ENCODE data around the gene CYTH2. TPM values are rescaled to one million over a fixed set of nuclear protein-coding genes. Genes with fewer than 3 reads are reported as not detected.
A peak's percentile ranks its signal among the peaks of the same experiment; 100 is the strongest.

Gene CYTH2
- total and polyA plus RNA-seq, 9 of the 15 experiments (the other 6 are each of a cell fraction or from before 2014, with no cell fraction given), result 1.8 to 45.2 (median 23.8) TPM

GRCh38 chr19:48478339-48479256 is 9.4 kb downstream of the CYTH2 start (continued):
- TF ChIP-seq, protein P1, sequence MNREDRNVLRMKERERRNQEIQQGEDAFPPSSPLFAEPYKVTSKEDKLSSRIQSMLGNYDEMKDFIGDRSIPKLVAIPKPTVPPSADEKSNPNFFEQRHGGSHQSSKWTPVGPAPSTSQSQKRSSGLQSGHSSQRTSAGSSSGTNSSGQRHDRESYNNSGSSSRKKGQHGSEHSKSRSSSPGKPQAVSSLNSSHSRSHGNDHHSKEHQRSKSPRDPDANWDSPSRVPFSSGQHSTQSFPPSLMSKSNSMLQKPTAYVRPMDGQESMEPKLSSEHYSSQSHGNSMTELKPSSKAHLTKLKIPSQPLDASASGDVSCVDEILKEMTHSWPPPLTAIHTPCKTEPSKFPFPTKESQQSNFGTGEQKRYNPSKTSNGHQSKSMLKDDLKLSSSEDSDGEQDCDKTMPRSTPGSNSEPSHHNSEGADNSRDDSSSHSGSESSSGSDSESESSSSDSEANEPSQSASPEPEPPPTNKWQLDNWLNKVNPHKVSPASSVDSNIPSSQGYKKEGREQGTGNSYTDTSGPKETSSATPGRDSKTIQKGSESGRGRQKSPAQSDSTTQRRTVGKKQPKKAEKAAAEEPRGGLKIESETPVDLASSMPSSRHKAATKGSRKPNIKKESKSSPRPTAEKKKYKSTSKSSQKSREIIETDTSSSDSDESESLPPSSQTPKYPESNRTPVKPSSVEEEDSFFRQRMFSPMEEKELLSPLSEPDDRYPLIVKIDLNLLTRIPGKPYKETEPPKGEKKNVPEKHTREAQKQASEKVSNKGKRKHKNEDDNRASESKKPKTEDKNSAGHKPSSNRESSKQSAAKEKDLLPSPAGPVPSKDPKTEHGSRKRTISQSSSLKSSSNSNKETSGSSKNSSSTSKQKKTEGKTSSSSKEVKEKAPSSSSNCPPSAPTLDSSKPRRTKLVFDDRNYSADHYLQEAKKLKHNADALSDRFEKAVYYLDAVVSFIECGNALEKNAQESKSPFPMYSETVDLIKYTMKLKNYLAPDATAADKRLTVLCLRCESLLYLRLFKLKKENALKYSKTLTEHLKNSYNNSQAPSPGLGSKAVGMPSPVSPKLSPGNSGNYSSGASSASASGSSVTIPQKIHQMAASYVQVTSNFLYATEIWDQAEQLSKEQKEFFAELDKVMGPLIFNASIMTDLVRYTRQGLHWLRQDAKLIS (CRISPR knock-in tag; IDR thresholded peaks at IDR 0.05), result no peak
- TF ChIP-seq ZNF121 (CRISPR knock-in tag; conservative IDR thresholded peaks at IDR 0.05), result no peak
- TF ChIP-seq, protein P2, sequence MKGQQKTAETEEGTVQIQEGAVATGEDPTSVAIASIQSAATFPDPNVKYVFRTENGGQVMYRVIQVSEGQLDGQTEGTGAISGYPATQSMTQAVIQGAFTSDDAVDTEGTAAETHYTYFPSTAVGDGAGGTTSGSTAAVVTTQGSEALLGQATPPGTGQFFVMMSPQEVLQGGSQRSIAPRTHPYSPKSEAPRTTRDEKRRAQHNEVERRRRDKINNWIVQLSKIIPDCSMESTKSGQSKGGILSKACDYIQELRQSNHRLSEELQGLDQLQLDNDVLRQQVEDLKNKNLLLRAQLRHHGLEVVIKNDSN (CRISPR knock-in tag; IDR thresholded peaks at IDR 0.05), result no peak

GRCh38 chr19:48479686-48480085 is 10.5 kb downstream of the CYTH2 start:
- Histone ChIP-seq H3K79me2 (ENCODE audit: control insufficient read depth, insufficient read depth, low read length) (no peaks in the 10 kb centered on the region), H2AFZ (ENCODE audit: low read depth, low read length) (no peak overlapping the region), H3K4me1 (replicated peaks in 1 of 2; ENCODE audit: control insufficient read depth in 2 of 2, insufficient read depth in 2 of 2, low read length in 2 of 2) (peaks cover 0 to 19% of the 10 kb centered on the region in 2 experiments; a peak in 2 of 5 replicates), H4K20me1 (replicated peaks; ENCODE audit: control insufficient read depth, insufficient read depth, low read length) (peaks cover 7% of the 10 kb centered on the region; the same call in 1 of the 2 replicates), H3K9ac (ENCODE audit: insufficient read depth in 1 of 2, low read depth in 2 of 2, low read length in 2 of 2) (no peak overlapping the region), H3K27me3 (ENCODE audit: control insufficient read depth in 2 of 2, insufficient read depth in 2 of 2, low read length in 2 of 2) (no peaks in the 10 kb centered on the region), H3K36me3 (ENCODE audit: control insufficient read depth, insufficient read depth, low read length) (peaks cover 45% of the 10 kb centered on the region), H3K4me2 (ENCODE audit: insufficient read depth, low read length) (no peak overlapping the region), H3K4me3 (no peak overlapping the region), H3K9me3 (replicated peaks; ENCODE audit: control insufficient read depth, insufficient read depth, low read depth, low read length) (no peaks in the 10 kb centered on the region), H3K9me1 (ENCODE audit: control insufficient read depth, insufficient read depth, low read length) (no peaks in the 10 kb centered on the region), H3K27ac (ENCODE audit: extremely low read depth, low read depth, low read length) (no peak overlapping the region)
- in situ Hi-C loops (cut with MboI), result no loop called here
- DNase-seq (ENCODE audit: extremely low read depth in 1 of 4, low spot score in 3 of 4) (no peak), ATAC-seq (no peak), FAIRE-seq (no peak)
- POLR2A ChIA-PET, result interaction anchor here (1.0 to 1.4 kb wide), 3 partner anchors 10 to 13 kb away, joined by 3 to 4 read pairs (median 3); no protein-coding TSS in a partner anchor
- intact Hi-C loops (cut with micrococcal nuclease), result no loop called here
- WGBS (ENCODE audit: insufficient coverage, low coverage, missing lambda C conversion rate), result 81% methylated on average over 7 of the region's 7 CpGs
- CTCF ChIA-PET (ENCODE audit: low intra/inter-chr PET ratio), result no interaction called here
- BruUV-seq (replicated peaks), result no TSS peak
- TF ChIP-seq, protein P3, sequence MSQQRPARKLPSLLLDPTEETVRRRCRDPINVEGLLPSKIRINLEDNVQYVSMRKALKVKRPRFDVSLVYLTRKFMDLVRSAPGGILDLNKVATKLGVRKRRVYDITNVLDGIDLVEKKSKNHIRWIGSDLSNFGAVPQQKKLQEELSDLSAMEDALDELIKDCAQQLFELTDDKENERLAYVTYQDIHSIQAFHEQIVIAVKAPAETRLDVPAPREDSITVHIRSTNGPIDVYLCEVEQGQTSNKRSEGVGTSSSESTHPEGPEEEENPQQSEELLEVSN (IDR thresholded peaks at IDR 0.05; ENCODE audit: borderline replicate concordance in 1 of 2, extremely low read depth in 1 of 2, insufficient read depth in 1 of 2, insufficient read length in 1 of 2, low read depth in 1 of 2, low read length in 1 of 2, poor library complexity in 1 of 2, severe bottlenecking in 1 of 2), result no peak
- TF ChIP-seq ATF6 (CRISPR knock-in tag; IDR thresholded peaks at IDR 0.05), result no peak
- no peak for TF ChIP-seq ATF1 (CRISPR knock-in tag; IDR thresholded peaks at IDR 0.05)
- TF ChIP-seq ATF1 (tag; IDR thresholded peaks at IDR 0.05), result no peak
- no peak for TF ChIP-seq ZBTB34 (CRISPR knock-in tag; IDR thresholded peaks at IDR 0.05)
- TF ChIP-seq POLR2A (conservative IDR thresholded peaks at IDR 0.05), result peak; percentile 45

All from K562 (cell line).